GM21825 (cell line): Measurements from ENCODE around the gene ANKRD13D.

Experiments used
- ATAC-seq: cut with Tn5 transposase; IDR thresholded peaks from one replicate; pipeline ENCODE4 v1.9.1; 2021; ENCODE audit warnings: mild to moderate bottlenecking, moderate library complexity; ENCODE audit not compliant: unreplicated experiment

Gene ANKRD13D

GRCh38 chr11:67285541-67286498, 3.3 kb upstream of the ANKRD13D start:
- no peak for ATAC-seq

GRCh38 chr11:67286621-67287333, 2.3 kb upstream of the ANKRD13D start:
- no peak for ATAC-seq

GRCh38 chr11:67287355-67288197, 1.5 kb upstream of the ANKRD13D start:
- no peak for ATAC-seq

DNA sequence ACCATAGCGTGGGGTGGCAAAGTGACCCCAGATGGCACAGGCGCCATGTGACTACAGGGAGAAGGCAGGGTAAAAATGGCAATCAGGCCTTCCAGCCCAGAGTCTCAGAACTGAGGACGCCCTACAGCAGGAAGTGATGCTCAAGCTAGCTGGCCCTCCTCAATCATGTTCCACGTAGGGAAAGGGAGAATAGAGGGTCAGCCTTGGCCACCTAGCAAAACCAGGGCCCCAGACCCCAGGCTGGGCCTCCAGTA, 978 bp upstream of the ANKRD13D start:
- no peak for ATAC-seq

GRCh38 chr11:67288452-67289225, 464 bp upstream of the ANKRD13D start:
- ATAC-seq: peak; percentile 57

- ATAC-seq: no peak
These were observed 762 bp downstream of the ANKRD13D start for GRCh38 chr11:67289651-67290479.

GRCh38 chr11:67290801-67291200, 1.7 kb downstream of the ANKRD13D start:
- no peak for ATAC-seq

DNA sequence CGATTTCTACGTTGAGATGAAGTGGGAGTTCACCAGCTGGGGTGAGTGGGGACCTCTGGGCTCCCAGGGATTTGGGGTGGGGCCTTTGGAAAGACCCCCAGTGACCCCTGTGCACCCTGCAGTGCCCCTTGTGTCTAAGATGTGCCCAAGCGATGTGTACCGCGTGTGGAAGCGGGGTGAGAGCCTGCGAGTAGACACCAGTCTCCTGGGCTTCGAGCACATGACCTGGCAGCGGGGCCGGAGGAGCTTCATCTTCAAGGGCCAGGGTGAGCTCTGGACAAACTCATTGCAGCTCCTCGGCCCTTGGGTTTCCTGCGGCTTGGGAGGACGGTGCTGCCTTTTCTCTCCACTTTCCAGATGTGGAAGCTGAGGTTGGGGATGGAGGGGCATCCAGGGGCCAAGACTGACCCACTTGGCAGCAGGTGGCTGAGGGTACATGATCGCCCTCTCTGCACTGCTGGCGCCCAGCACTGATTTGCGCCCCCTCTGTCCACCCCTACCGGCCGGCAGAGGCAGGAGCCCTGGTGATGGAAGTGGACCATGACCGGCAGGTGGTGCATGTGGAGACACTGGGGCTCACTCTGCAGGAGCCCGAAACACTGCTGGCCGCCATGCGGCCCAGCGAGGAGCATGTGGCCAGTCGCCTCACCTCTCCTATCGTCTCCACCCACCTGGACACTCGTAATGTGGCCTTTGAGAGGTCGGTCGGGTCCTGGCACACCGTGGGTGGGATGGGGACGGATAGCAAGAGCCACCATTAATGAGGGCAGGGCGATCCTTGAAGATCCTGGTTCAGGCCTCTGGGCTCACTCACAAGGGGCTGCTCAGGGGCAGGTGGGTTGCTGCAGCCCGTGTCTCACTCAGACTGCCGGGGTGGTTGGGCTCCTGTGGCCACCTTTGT, 2.6 kb downstream of the ANKRD13D start:
- no peak for ATAC-seq

GRCh38 chr11:67292671-67293070, 3.6 kb downstream of the ANKRD13D start:
- no peak for ATAC-seq

- no peak for ATAC-seq
These were observed 4.0 kb downstream of the ANKRD13D start for GRCh38 chr11:67293090-67293489.

DNA sequence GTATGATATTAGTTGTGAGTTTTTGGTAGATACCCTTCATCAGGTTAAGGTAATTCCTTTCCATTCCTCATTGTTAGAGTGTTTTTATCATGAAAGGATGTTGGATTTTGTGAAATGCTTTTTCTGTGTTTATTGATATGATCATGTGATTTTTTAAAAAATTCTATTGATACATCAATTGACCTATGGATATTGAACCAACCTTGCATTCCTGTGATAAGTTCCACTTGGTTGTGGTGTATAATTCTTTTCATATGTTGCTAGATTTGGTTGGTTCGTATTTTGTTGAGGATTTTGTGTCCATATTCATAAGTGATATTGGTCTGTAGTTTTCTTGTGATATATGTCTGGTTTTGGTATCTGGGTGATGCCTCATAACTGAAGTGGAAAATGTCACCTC, 6.7 kb downstream of the ANKRD13D start:
- ATAC-seq: no peak

- no peak for ATAC-seq
These were observed 9.7 kb downstream of the ANKRD13D start for GRCh38 chr11:67298786-67299185.

GRCh38 chr11:67299471-67300191, 10.5 kb downstream of the ANKRD13D start:
- ATAC-seq: no peak

DNA sequence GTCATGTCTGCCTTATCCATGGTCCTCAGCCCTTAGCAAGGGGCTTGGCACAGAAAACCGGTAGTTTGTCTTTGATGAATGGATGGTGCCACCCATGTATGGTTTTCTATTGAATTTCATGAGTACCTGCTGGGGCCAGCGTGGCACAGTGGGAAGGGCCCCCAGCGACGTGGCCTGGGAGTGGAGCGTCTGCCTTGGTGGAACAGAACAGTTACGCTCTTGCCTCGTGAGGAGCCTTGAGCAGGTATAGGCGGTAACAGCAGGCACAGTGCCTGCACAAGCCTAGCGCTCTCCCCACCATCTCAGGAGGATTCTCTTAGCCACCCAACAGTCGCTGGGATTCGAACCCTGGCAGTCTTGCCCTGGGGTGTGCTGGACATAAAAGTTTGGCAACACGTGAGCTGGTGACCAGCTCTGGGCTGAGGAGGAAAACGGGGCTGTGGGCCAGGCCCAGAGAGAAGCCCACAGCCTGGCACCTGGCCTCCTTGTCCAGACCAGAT, 11.2 kb downstream of the ANKRD13D start:
- ATAC-seq: no peak

DNA sequence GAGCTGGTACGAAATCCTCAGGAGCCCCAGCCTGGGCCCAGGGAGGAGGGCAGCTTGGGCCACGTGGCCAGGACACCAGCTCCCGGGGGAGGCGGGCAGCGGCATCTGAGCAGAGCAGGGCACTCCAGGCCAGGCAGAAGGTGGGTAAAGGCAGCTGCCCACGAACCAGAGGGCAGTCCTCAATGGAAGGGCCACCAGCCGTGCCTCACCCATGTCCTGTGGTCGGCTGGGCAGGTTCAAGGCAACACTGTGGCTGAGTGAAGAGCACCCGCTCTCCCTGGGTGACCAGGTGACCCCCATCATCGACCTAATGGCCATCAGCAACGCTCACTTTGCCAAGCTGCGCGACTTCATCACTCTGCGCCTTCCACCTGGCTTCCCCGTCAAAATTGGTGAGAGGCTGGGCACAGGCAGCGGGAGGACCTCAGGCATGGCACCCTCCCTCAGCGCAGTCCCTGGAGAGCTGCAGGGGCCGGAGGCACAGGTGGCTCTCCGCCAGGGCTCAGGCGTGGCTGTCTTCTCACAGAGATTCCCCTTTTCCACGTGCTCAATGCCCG, 11.7 kb downstream of the ANKRD13D start:
- no peak for ATAC-seq

GRCh38 chr11:67301313-67301921, 12.3 kb downstream of the ANKRD13D start:
- no peak for ATAC-seq

DNA sequence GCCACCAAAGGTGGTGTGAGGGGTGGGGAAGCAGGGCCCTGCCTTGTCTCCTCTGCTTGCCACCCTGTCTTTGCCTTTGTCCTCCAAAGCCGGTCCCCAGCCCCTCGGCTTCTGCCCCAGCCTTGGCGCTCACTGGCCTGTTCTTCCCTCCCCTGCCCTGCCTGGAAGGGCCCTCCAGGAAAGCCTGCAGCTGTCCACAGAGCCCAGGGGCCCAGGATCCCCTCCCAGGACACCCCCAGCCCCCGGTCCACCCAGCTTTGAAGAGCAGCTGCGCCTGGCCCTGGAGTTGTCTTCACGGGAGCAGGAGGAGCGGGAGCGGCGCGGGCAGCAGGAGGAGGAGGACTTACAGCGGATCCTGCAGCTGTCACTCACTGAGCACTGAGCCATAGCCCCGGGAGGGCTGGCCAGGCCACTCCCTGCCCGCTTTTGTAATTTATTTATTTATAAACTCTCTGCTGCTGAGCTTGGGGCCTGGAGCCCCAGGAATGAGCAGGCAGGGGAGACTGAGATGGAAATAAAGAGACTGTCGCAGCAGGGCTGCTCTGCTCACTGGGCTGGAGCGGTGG, 12.9 kb downstream of the ANKRD13D start:
- ATAC-seq: no peak
